Natural killer cell (primary cell): ENCODE results near the gene PRM3. TPM values are rescaled to one million over a fixed set of nuclear protein-coding genes. Genes with fewer than 3 reads are reported as not detected.
A peak's percentile ranks its signal among the peaks of the same experiment; 100 is the strongest.

ENCODE experiments used
- ATAC-seq, 3 donors: fragments of 150-1000 bp in 2 of 3; fragments of 200-7000 bp in 1 of 3; cut with Tn5 transposase; 1 replicate in 1 of 3; 2 replicates in 2 of 3; pipeline ENCODE4 v1.10.0; 2021; ENCODE audit warnings: mild to moderate bottlenecking in 2 of 3, moderate library complexity in 2 of 3
- DNase-seq, 2 donors: peaks; one replicate each; pipeline versions ENCODE4 v3.0.0 to v3.0.0-alpha.2; 2013 to 2021; ENCODE audit warnings: mixed read lengths in 1 of 2
- H3K27ac ChIP-seq: one replicate; pipeline ENCODE4 v1.5.1; 2013; ENCODE audit warnings: mild to moderate bottlenecking, low read length
- H3K27me3 ChIP-seq: one replicate; pipeline ENCODE4 v1.6.1; 2013; ENCODE audit warnings: low read length; ENCODE audit not compliant: control insufficient read depth, insufficient read depth
- H3K36me3 ChIP-seq: one replicate; pipeline ENCODE4 v1.6.1; 2013; ENCODE audit warnings: low read length; ENCODE audit not compliant: control insufficient read depth, insufficient read depth
- H3K4me1 ChIP-seq: one replicate; pipeline ENCODE4 v1.6.1; 2013; ENCODE audit warnings: low read length; ENCODE audit not compliant: control insufficient read depth, insufficient read depth
- H3K4me3 ChIP-seq: one replicate; pipeline ENCODE4 v1.5.1; 2013; ENCODE audit warnings: low read length
- H3K9me3 ChIP-seq: one replicate; pipeline ENCODE4 v1.6.1; 2013; ENCODE audit warnings: low read length; ENCODE audit not compliant: control insufficient read depth, insufficient read depth
- H3K27ac Mint-ChIP-seq, 2 donors: one replicate each; pipeline ENCODE4 v1.8.0; 2022; ENCODE audit warnings: mild to moderate bottlenecking in 2 of 2, mixed read lengths in 2 of 2, moderate library complexity in 1 of 2
- H3K27me3 Mint-ChIP-seq, 2 donors: one replicate each; pipeline ENCODE4 v1.8.0; 2022; ENCODE audit warnings: low read depth in 2 of 2, mixed read lengths in 2 of 2
- H3K36me3 Mint-ChIP-seq: one replicate; pipeline ENCODE4 v1.8.0; 2022; ENCODE audit warnings: mixed read lengths
- H3K4me1 Mint-ChIP-seq, 2 donors: one replicate each; pipeline ENCODE4 v1.8.0; 2022; ENCODE audit warnings: mixed read lengths in 2 of 2
- H3K4me3 Mint-ChIP-seq: one replicate; pipeline ENCODE4 v1.8.0; 2022; ENCODE audit warnings: mild to moderate bottlenecking, moderate library complexity, mixed read lengths
- H3K9me3 Mint-ChIP-seq, 2 donors: one replicate each; pipeline ENCODE4 v1.8.0; 2022; ENCODE audit warnings: mixed read lengths in 2 of 2
- WGBS: methylation state at CpG from one replicate; pipeline ENCODE4 v1.1.7; 2013; ENCODE audit warnings: missing lambda C conversion rate; ENCODE audit not compliant: insufficient coverage; 5-methylcytosine and 5-hydroxymethylcytosine counted together
- intact Hi-C: fragments of 100-400 bp; cut with micrococcal nuclease; formaldehyde crosslinking; loops from one replicate; pipeline ENCODE4 v1.14.2; 2022
- total RNA-seq, 4 donors: library from RNA; stranded (reverse); fragments of 120-200 nt in 1 of 4; gene quantifications; one replicate each; pipeline versions ENCODE4 v1.2.3 to v1.2.4, GENCODE V29; 2013 to 2022
- TF ChIP-seq, protein P1 (sequence below): fragments of 200-600 bp; IDR thresholded peaks from one replicate; pipeline ENCODE4 v1.8.0; 2022; ENCODE audit warnings: antibody characterized with exemption

Gene PRM3
- total RNA-seq, 3 donors from 2014 or later (not counting 1 experiment from before 2014, with no cell fraction given): not detected

DNA sequence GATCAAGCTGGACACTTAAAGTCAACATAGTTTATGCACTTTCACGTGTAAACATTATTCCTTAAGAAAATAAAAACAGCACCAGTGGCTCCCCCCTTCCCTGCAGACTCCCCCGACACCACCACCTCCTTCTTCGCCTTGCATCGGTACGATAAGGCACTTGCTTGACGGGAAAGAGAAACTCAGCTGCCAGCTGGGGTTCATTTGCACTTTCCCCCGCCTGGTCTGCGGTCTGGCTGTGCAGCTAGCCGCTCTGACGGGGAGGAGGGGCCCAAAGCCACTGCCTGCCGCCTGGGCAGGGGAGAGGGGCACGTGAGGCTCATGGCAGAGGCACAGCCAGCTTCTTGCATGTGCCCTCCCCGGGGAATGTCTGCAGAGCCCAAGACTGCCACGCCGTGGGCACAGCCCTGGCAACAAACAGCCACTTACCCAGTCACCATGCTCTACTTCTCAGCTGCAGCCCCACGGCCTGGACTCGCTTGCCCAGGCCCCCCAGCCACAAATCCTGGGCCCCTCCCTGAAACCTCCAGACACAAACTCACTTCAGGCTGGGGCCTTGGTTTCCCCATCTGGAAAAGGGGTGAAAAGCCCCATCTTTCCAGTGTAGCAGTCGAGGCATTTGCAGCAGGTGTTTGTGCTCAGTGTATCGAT is 24.2 kb upstream of the PRM3 start:
- Mint-ChIP-seq H3K36me3 (no peaks in the 10 kb centered on the region), H3K27me3 (peaks cover 33 to 48% of the 10 kb centered on the region in 2 donors), H3K4me1 (peaks cover 12 to 13% of the 10 kb centered on the region in 2 donors), H3K9me3 (no peaks in the 10 kb centered on the region), H3K27ac (peak overlapping the region in 1 of 2 donors; percentile 18), H3K4me3 (peak overlapping the region; percentile 57)
- H3K27me3 ChIP-seq: peaks cover 21% of the 10 kb centered on the region
- no peaks in the 10 kb centered on the region for H3K36me3 ChIP-seq
- DNase-seq (peak; percentile 63 to 79), ATAC-seq (peak; percentile 86 to 98 (median 92))
- TF ChIP-seq, protein P1, sequence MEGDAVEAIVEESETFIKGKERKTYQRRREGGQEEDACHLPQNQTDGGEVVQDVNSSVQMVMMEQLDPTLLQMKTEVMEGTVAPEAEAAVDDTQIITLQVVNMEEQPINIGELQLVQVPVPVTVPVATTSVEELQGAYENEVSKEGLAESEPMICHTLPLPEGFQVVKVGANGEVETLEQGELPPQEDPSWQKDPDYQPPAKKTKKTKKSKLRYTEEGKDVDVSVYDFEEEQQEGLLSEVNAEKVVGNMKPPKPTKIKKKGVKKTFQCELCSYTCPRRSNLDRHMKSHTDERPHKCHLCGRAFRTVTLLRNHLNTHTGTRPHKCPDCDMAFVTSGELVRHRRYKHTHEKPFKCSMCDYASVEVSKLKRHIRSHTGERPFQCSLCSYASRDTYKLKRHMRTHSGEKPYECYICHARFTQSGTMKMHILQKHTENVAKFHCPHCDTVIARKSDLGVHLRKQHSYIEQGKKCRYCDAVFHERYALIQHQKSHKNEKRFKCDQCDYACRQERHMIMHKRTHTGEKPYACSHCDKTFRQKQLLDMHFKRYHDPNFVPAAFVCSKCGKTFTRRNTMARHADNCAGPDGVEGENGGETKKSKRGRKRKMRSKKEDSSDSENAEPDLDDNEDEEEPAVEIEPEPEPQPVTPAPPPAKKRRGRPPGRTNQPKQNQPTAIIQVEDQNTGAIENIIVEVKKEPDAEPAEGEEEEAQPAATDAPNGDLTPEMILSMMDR: no peak
- WGBS: 3% methylated on average over 19 of the region's 19 CpGs
- peaks cover 28% of the 10 kb centered on the region for H3K4me1 ChIP-seq
- no peak overlapping the region for H3K4me3 ChIP-seq
- no peak overlapping the region for H3K27ac ChIP-seq
- intact Hi-C loops: loop anchor here (5.0 kb wide), 1 partner anchor 55 kb away; no protein-coding TSS in a partner anchor
- H3K9me3 ChIP-seq: no peaks in the 10 kb centered on the region

DNA sequence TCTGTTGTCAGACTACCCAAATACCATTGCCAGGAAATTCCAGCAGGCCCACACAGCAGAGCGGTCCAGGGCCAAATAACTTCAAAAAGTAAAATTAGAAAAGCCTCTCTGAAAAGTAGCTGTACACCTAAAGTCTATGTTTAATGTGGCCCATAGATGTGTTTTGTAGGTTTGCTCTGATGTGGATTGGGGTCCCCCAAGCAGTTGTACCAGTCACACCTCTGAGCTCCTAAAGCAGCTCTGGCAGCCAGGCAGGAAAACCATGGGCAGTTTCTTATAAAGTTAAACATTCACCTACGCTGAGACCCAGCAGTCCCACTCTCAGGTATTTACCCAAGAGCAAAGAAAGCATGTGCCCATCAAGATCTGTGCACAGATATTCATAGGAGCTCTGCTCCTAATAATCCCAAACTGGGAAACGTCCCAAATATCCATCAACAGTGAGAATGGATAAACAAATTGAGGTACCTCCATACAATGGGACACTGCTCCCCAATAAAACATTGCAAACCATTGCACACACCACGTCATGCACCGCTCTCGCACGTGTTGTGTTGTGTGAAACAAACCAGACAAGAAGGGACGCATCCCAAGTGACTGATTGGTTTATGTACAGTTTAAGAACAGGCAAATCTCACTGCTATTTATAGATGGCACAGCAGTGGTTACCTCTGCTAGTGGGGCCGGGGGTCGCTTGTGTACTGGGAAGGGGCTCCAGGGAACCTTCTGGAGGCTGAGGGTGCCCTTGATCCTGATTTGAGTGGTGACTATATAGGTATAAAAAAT is 23.5 kb upstream of the PRM3 start:
- Histone ChIP-seq H3K36me3 (no peaks in the 10 kb centered on the region), H3K4me3 (no peak overlapping the region), H3K4me1 (peaks cover 28% of the 10 kb centered on the region), H3K27me3 (peaks cover 21% of the 10 kb centered on the region), H3K27ac (no peak overlapping the region), H3K9me3 (no peaks in the 10 kb centered on the region)
- TF ChIP-seq, protein P1: no peak
- DNase-seq: peak in 1 of 2 donors; percentile 23
- intact Hi-C loops: loop anchor here (5.0 kb wide), 1 partner anchor 55 kb away; no protein-coding TSS in a partner anchor
- H3K36me3 Mint-ChIP-seq: no peaks in the 10 kb centered on the region
- 52% methylated on average over 8 of the region's 10 CpGs for WGBS
- H3K27ac Mint-ChIP-seq: peak overlapping the region in 1 of 2 donors; percentile 18
- H3K4me3 Mint-ChIP-seq: peak overlapping the region; percentile 57
- ATAC-seq: peak; percentile 3 to 12 (median 4)
- H3K27me3 Mint-ChIP-seq: peaks cover 35 to 49% of the 10 kb centered on the region in 2 donors
- no peaks in the 10 kb centered on the region for H3K9me3 Mint-ChIP-seq
- peaks cover 12 to 13% of the 10 kb centered on the region in 2 donors for H3K4me1 Mint-ChIP-seq

DNA sequence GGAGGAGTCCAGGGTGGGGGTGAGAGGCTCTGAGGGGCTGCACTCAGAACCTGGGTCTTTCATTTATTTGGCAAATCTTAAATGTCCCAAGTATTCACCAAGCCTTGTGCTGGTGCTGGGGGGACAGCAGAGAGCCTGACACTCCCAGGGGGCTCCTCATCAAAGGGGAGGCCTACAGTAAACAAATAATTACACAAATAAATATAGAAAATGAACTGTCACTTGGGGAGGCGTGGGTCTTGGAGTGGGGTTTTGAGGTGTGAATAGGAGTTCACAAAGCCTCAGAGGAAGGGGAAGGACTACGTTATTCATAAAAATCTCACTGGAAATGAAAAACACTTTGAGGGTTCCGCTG is 22.9 kb upstream of the PRM3 start:
- Histone ChIP-seq H3K27me3 (peaks cover 21% of the 10 kb centered on the region), H3K36me3 (no peaks in the 10 kb centered on the region), H3K4me3 (no peak overlapping the region), H3K9me3 (no peaks in the 10 kb centered on the region), H3K27ac (no peak overlapping the region), H3K4me1 (peaks cover 28% of the 10 kb centered on the region)
- no peak for ATAC-seq
- no peak for DNase-seq
- Mint-ChIP-seq H3K4me1 (peaks cover 12 to 13% of the 10 kb centered on the region in 2 donors), H3K27ac (no peak overlapping the region), H3K9me3 (no peaks in the 10 kb centered on the region), H3K4me3 (no peak overlapping the region), H3K36me3 (no peaks in the 10 kb centered on the region), H3K27me3 (peaks cover 36 to 49% of the 10 kb centered on the region in 2 donors)
- TF ChIP-seq, protein P1: no peak
- WGBS: 75% methylated on average over 3 of the region's 3 CpGs
- intact Hi-C loops: loop anchor here (5.0 kb wide), 1 partner anchor 56 kb away; no protein-coding TSS in a partner anchor
